T-helper 2 cell treated with Interferon-gamma antibody and Interleukin-4, amounts not matched to agents 5 μg/mL and 100 μg/mL, for 36 hours (primary cell): ENCODE data around the gene CCND1.

Experiments
- DNase-seq: peaks from one replicate; pipeline ENCODE4 v3.0.0; 2021; ENCODE audit warnings: low spot score
- H3K27ac Mint-ChIP-seq: one replicate; pipeline ENCODE4 v1.8.0; 2021; ENCODE audit warnings: mild to moderate bottlenecking, mixed read lengths
- H3K27me3 Mint-ChIP-seq: one replicate; pipeline ENCODE4 v1.8.0; 2021; ENCODE audit warnings: low read depth, mixed read lengths
- H3K36me3 Mint-ChIP-seq: one replicate; pipeline ENCODE4 v1.8.0; 2021; ENCODE audit warnings: low read depth, mixed read lengths
- H3K4me1 Mint-ChIP-seq: one replicate; pipeline ENCODE4 v1.8.0; 2021; ENCODE audit warnings: low read depth, mixed read lengths
- H3K4me3 Mint-ChIP-seq: one replicate; pipeline ENCODE4 v1.8.0; 2022; ENCODE audit warnings: mild to moderate bottlenecking, moderate library complexity, mixed read lengths
- H3K9me3 Mint-ChIP-seq: one replicate; pipeline ENCODE4 v1.8.0; 2021; ENCODE audit warnings: mixed read lengths

CCND1 gene

GRCh38 chr11:69640260-69640994 lies 529 bp upstream of the CCND1 start:
- DNase-seq, result no peak
- Mint-ChIP-seq H3K9me3 (no peaks in the 10 kb centered on the region), H3K27me3 (peaks cover 50% of the 10 kb centered on the region), H3K36me3 (no peaks in the 10 kb centered on the region), H3K4me1 (peaks cover 6% of the 10 kb centered on the region), H3K27ac (no peak overlapping the region), H3K4me3 (peak overlapping the region; percentile 26)

GRCh38 chr11:69641681-69642548 lies 959 bp downstream of the CCND1 start:
- no peaks in the 10 kb centered on the region for H3K36me3 Mint-ChIP-seq
- no peak for DNase-seq
- peaks cover 37% of the 10 kb centered on the region for H3K27me3 Mint-ChIP-seq
- H3K27ac Mint-ChIP-seq, result no peak overlapping the region
- H3K4me1 Mint-ChIP-seq, result peaks cover 6% of the 10 kb centered on the region
- H3K9me3 Mint-ChIP-seq, result no peaks in the 10 kb centered on the region
- H3K4me3 Mint-ChIP-seq, result peak overlapping the region; percentile 67

- DNase-seq, result peak; percentile 18
- Mint-ChIP-seq H3K4me1 (peaks cover 5% of the 10 kb centered on the region), H3K9me3 (no peaks in the 10 kb centered on the region), H3K4me3 (no peak overlapping the region), H3K27me3 (peaks cover 33% of the 10 kb centered on the region), H3K36me3 (no peaks in the 10 kb centered on the region), H3K27ac (no peak overlapping the region)
These were observed 1.6 kb downstream of the CCND1 start for GRCh38 chr11:69642549-69642912.

GRCh38 chr11:69642913-69643632 lies 2.1 kb downstream of the CCND1 start:
- no peak overlapping the region for H3K27ac Mint-ChIP-seq
- H3K4me3 Mint-ChIP-seq, result peak overlapping the region; percentile 65
- H3K4me1 Mint-ChIP-seq, result peaks cover 5% of the 10 kb centered on the region
- peaks cover 28% of the 10 kb centered on the region for H3K27me3 Mint-ChIP-seq
- DNase-seq, result peak; percentile 68
- no peaks in the 10 kb centered on the region for H3K36me3 Mint-ChIP-seq
- H3K9me3 Mint-ChIP-seq, result no peaks in the 10 kb centered on the region

- Mint-ChIP-seq H3K27ac (no peak overlapping the region), H3K4me3 (peak overlapping the region; percentile 49)
These were observed 2.7 kb downstream of the CCND1 start for GRCh38 chr11:69643646-69644045.

GRCh38 chr11:69644071-69644961 lies 3.4 kb downstream of the CCND1 start:
- H3K9me3 Mint-ChIP-seq, result no peaks in the 10 kb centered on the region
- no peak for DNase-seq
- no peaks in the 10 kb centered on the region for H3K36me3 Mint-ChIP-seq
- H3K4me3 Mint-ChIP-seq, result peak overlapping the region; percentile 49
- H3K27me3 Mint-ChIP-seq, result peaks cover 20% of the 10 kb centered on the region
- H3K4me1 Mint-ChIP-seq, result peaks cover 5% of the 10 kb centered on the region
- no peak overlapping the region for H3K27ac Mint-ChIP-seq

More at GRCh38 chr11:69643646-69644045, 2.7 kb downstream of the CCND1 start:
- peaks cover 5% of the 10 kb centered on the region for H3K4me1 Mint-ChIP-seq
- peaks cover 24% of the 10 kb centered on the region for H3K27me3 Mint-ChIP-seq
- no peaks in the 10 kb centered on the region for H3K9me3 Mint-ChIP-seq
- no peak for DNase-seq
- no peaks in the 10 kb centered on the region for H3K36me3 Mint-ChIP-seq

- Mint-ChIP-seq H3K4me3 (no peak overlapping the region), H3K9me3 (no peaks in the 10 kb centered on the region), H3K27me3 (peaks cover 12% of the 10 kb centered on the region), H3K36me3 (no peaks in the 10 kb centered on the region), H3K4me1 (peaks cover 5% of the 10 kb centered on the region), H3K27ac (no peak overlapping the region)
- DNase-seq, result no peak
These were observed 4.2 kb downstream of the CCND1 start for GRCh38 chr11:69644962-69645675.

GRCh38 chr11:69645801-69646492 lies 5.0 kb downstream of the CCND1 start:
- Mint-ChIP-seq H3K36me3 (no peaks in the 10 kb centered on the region), H3K4me3 (no peak overlapping the region), H3K27me3 (peaks cover 6% of the 10 kb centered on the region), H3K4me1 (no peaks in the 10 kb centered on the region), H3K9me3 (no peaks in the 10 kb centered on the region), H3K27ac (no peak overlapping the region)
- no peak for DNase-seq

- Mint-ChIP-seq H3K27ac (no peak overlapping the region), H3K9me3 (no peaks in the 10 kb centered on the region), H3K4me3 (no peak overlapping the region), H3K27me3 (no peaks in the 10 kb centered on the region), H3K4me1 (no peaks in the 10 kb centered on the region), H3K36me3 (no peaks in the 10 kb centered on the region)
- no peak for DNase-seq
These were observed 5.8 kb downstream of the CCND1 start for GRCh38 chr11:69646493-69647389.

- Mint-ChIP-seq H3K27me3 (no peaks in the 10 kb centered on the region), H3K9me3 (no peaks in the 10 kb centered on the region), H3K4me1 (no peaks in the 10 kb centered on the region), H3K27ac (no peak overlapping the region), H3K4me3 (no peak overlapping the region), H3K36me3 (no peaks in the 10 kb centered on the region)
- DNase-seq, result no peak
These were observed 6.4 kb downstream of the CCND1 start for GRCh38 chr11:69647390-69647748.

GRCh38 chr11:69647761-69648497 lies 7.0 kb downstream of the CCND1 start:
- no peak overlapping the region for H3K4me3 Mint-ChIP-seq

More at GRCh38 chr11:69647761-69648497, 7.0 kb downstream of the CCND1 start:
- no peaks in the 10 kb centered on the region for H3K9me3 Mint-ChIP-seq
- no peaks in the 10 kb centered on the region for H3K27me3 Mint-ChIP-seq
- no peak overlapping the region for H3K27ac Mint-ChIP-seq
- no peaks in the 10 kb centered on the region for H3K4me1 Mint-ChIP-seq
- no peak for DNase-seq
- H3K36me3 Mint-ChIP-seq, result no peaks in the 10 kb centered on the region
